Activated naive CD8-positive, alpha-beta T cell treated with anti-CD3 and anti-CD28 coated beads, Interleukin-2, amount 50 U/mL, for 24 hours (primary cell): ENCODE results near the gene PSENEN.

ENCODE experiments used
- ATAC-seq: fragments of 150-1000 bp; cut with Tn5 transposase; one replicate; pipeline ENCODE4 v1.10.0; 2021
- DNase-seq: peaks from one replicate; pipeline ENCODE4 v3.0.0; 2021
- H3K27ac Mint-ChIP-seq: one replicate; pipeline ENCODE4 v1.8.0; 2021; ENCODE audit warnings: mild to moderate bottlenecking, mixed read lengths
- H3K27me3 Mint-ChIP-seq: one replicate; pipeline ENCODE4 v1.8.0; 2021; ENCODE audit warnings: mixed read lengths
- H3K36me3 Mint-ChIP-seq: one replicate; pipeline ENCODE4 v1.8.0; 2021; ENCODE audit warnings: low read depth, mixed read lengths
- H3K4me1 Mint-ChIP-seq: one replicate; pipeline ENCODE4 v1.8.0; 2021; ENCODE audit warnings: mixed read lengths
- H3K4me3 Mint-ChIP-seq: one replicate; pipeline ENCODE4 v1.8.0; 2021; ENCODE audit warnings: mild to moderate bottlenecking, moderate library complexity, mixed read lengths
- H3K9me3 Mint-ChIP-seq: one replicate; pipeline ENCODE4 v1.8.0; 2021; ENCODE audit warnings: mixed read lengths

Gene PSENEN

GRCh38 chr19:35777086-35777841 is 31.8 kb downstream of the PSENEN start:
- no peak overlapping the region for H3K4me3 Mint-ChIP-seq
- no peaks in the 10 kb centered on the region for H3K27me3 Mint-ChIP-seq
- no peak overlapping the region for H3K27ac Mint-ChIP-seq
- no peak for DNase-seq
- no peak for ATAC-seq
- peaks cover 11% of the 10 kb centered on the region for H3K4me1 Mint-ChIP-seq
- H3K9me3 Mint-ChIP-seq = no peaks in the 10 kb centered on the region
- H3K36me3 Mint-ChIP-seq = no peaks in the 10 kb centered on the region

GRCh38 chr19:35777961-35778360 is 32.5 kb downstream of the PSENEN start:
- Mint-ChIP-seq H3K27me3 (no peaks in the 10 kb centered on the region), H3K4me1 (peaks cover 11% of the 10 kb centered on the region), H3K36me3 (no peaks in the 10 kb centered on the region), H3K9me3 (no peaks in the 10 kb centered on the region), H3K4me3 (no peak overlapping the region), H3K27ac (no peak overlapping the region)
- no peak for DNase-seq
- no peak for ATAC-seq

- H3K4me1 Mint-ChIP-seq = peaks cover 11% of the 10 kb centered on the region
- H3K27me3 Mint-ChIP-seq = no peaks in the 10 kb centered on the region
- no peaks in the 10 kb centered on the region for H3K9me3 Mint-ChIP-seq
- H3K4me3 Mint-ChIP-seq = no peak overlapping the region
- ATAC-seq (no peak), DNase-seq (no peak)
- H3K27ac Mint-ChIP-seq = no peak overlapping the region
- no peaks in the 10 kb centered on the region for H3K36me3 Mint-ChIP-seq
Measured at GRCh38 chr19:35779033-35779432, 33.6 kb downstream of the PSENEN start.

GRCh38 chr19:35780058-35780457 is 34.6 kb downstream of the PSENEN start:
- no peaks in the 10 kb centered on the region for H3K27me3 Mint-ChIP-seq
- H3K4me1 Mint-ChIP-seq = peaks cover 3% of the 10 kb centered on the region
- no peak overlapping the region for H3K27ac Mint-ChIP-seq
- no peak for ATAC-seq
- no peaks in the 10 kb centered on the region for H3K9me3 Mint-ChIP-seq
- no peaks in the 10 kb centered on the region for H3K36me3 Mint-ChIP-seq
- DNase-seq = no peak
- H3K4me3 Mint-ChIP-seq = no peak overlapping the region

- H3K27ac Mint-ChIP-seq = no peak overlapping the region
- ATAC-seq (no peak), DNase-seq (no peak)
- no peaks in the 10 kb centered on the region for H3K36me3 Mint-ChIP-seq
- no peak overlapping the region for H3K4me3 Mint-ChIP-seq
- H3K9me3 Mint-ChIP-seq = no peaks in the 10 kb centered on the region
- H3K4me1 Mint-ChIP-seq = peaks cover 2% of the 10 kb centered on the region
- H3K27me3 Mint-ChIP-seq = no peaks in the 10 kb centered on the region
Measured at GRCh38 chr19:35780717-35781116, 35.3 kb downstream of the PSENEN start.

GRCh38 chr19:35781650-35782049 is 36.2 kb downstream of the PSENEN start:
- Mint-ChIP-seq H3K36me3 (no peaks in the 10 kb centered on the region), H3K4me1 (no peaks in the 10 kb centered on the region), H3K9me3 (no peaks in the 10 kb centered on the region), H3K27me3 (no peaks in the 10 kb centered on the region), H3K27ac (no peak overlapping the region), H3K4me3 (no peak overlapping the region)
- DNase-seq (no peak), ATAC-seq (no peak)

- no peaks in the 10 kb centered on the region for H3K27me3 Mint-ChIP-seq
- H3K4me1 Mint-ChIP-seq = no peaks in the 10 kb centered on the region
- H3K4me3 Mint-ChIP-seq = no peak overlapping the region
- H3K36me3 Mint-ChIP-seq = no peaks in the 10 kb centered on the region
- H3K9me3 Mint-ChIP-seq = no peaks in the 10 kb centered on the region
- H3K27ac Mint-ChIP-seq = no peak overlapping the region
- DNase-seq = no peak
- ATAC-seq = no peak
Measured at GRCh38 chr19:35782589-35782988, 37.1 kb downstream of the PSENEN start.

- Mint-ChIP-seq H3K27ac (no peak overlapping the region), H3K9me3 (no peaks in the 10 kb centered on the region), H3K36me3 (no peaks in the 10 kb centered on the region), H3K4me3 (no peak overlapping the region), H3K4me1 (no peaks in the 10 kb centered on the region), H3K27me3 (no peaks in the 10 kb centered on the region)
- ATAC-seq (no peak), DNase-seq (no peak)
Measured at GRCh38 chr19:35783469-35784434, 38.3 kb downstream of the PSENEN start.

GRCh38 chr19:35784503-35785338 is 39.3 kb downstream of the PSENEN start:
- ATAC-seq (no peak), DNase-seq (no peak)
- no peaks in the 10 kb centered on the region for H3K36me3 Mint-ChIP-seq
- no peaks in the 10 kb centered on the region for H3K9me3 Mint-ChIP-seq
- H3K4me3 Mint-ChIP-seq = no peak overlapping the region
- no peak overlapping the region for H3K27ac Mint-ChIP-seq
- no peaks in the 10 kb centered on the region for H3K4me1 Mint-ChIP-seq
- no peaks in the 10 kb centered on the region for H3K27me3 Mint-ChIP-seq

GRCh38 chr19:35785339-35785627 is 39.8 kb downstream of the PSENEN start:
- no peak for ATAC-seq
- H3K36me3 Mint-ChIP-seq = no peaks in the 10 kb centered on the region
- no peak overlapping the region for H3K4me3 Mint-ChIP-seq
- no peaks in the 10 kb centered on the region for H3K27me3 Mint-ChIP-seq
- H3K4me1 Mint-ChIP-seq = no peaks in the 10 kb centered on the region
- DNase-seq = no peak
- H3K27ac Mint-ChIP-seq = no peak overlapping the region
- no peaks in the 10 kb centered on the region for H3K9me3 Mint-ChIP-seq

- Mint-ChIP-seq H3K4me1 (no peaks in the 10 kb centered on the region), H3K9me3 (no peaks in the 10 kb centered on the region), H3K4me3 (no peak overlapping the region), H3K27me3 (no peaks in the 10 kb centered on the region), H3K27ac (no peak overlapping the region), H3K36me3 (no peaks in the 10 kb centered on the region)
- ATAC-seq (no peak), DNase-seq (no peak)
Measured at GRCh38 chr19:35786299-35787160, 41.1 kb downstream of the PSENEN start.

- Mint-ChIP-seq H3K27ac (no peak overlapping the region), H3K27me3 (no peaks in the 10 kb centered on the region), H3K4me1 (no peaks in the 10 kb centered on the region), H3K4me3 (no peak overlapping the region), H3K36me3 (no peaks in the 10 kb centered on the region), H3K9me3 (no peaks in the 10 kb centered on the region)
- no peak for DNase-seq
- ATAC-seq = no peak
Measured at GRCh38 chr19:35787227-35787799, 41.9 kb downstream of the PSENEN start.

- no peaks in the 10 kb centered on the region for H3K4me1 Mint-ChIP-seq
- H3K9me3 Mint-ChIP-seq = no peaks in the 10 kb centered on the region
Measured at GRCh38 chr19:35788205-35788960, 42.9 kb downstream of the PSENEN start.

More at GRCh38 chr19:35788205-35788960, 42.9 kb downstream of the PSENEN start:
- Mint-ChIP-seq H3K36me3 (no peaks in the 10 kb centered on the region), H3K27ac (no peak overlapping the region), H3K27me3 (no peaks in the 10 kb centered on the region), H3K4me3 (no peak overlapping the region)
- DNase-seq (no peak), ATAC-seq (no peak)
